HCT116 (cell line): ENCODE measurements around the gene SDHAF4. TPM values are rescaled to one million over a fixed set of nuclear protein-coding genes. Genes with fewer than 3 reads are reported as not detected.
A peak's percentile ranks its signal among the peaks of the same experiment; 100 is the strongest.
"Not testable (repeated sequence)": the region's sequence is repeated elsewhere in the genome, so short reads cannot be mapped to it uniquely, and the experiment has no call there.

Source experiments
- ATAC-seq: fragments of 200-7000 bp; cut with Tn5 transposase; 2 replicates; pipeline ENCODE4 v1.9.1; 2020; ENCODE audit warnings: mild to moderate bottlenecking, moderate library complexity
- BruUV-seq: library from RNA; stranded (reverse); fragments of 400-500 nt; replicated peaks from 2 replicates; lab custom pipeline; 2021; lab: Mats Ljungman, UMichigan
- CTCF ChIA-PET: fragments of 300-600 bp; sonication (Branson Sonifier 250); formaldehyde crosslinking; loops from one replicate; lab custom pipeline; 2021; ENCODE audit warnings: antibody characterized with exemption; lab: Charles Lee
- POLR2A ChIA-PET: fragments of 300-600, 350-600 bp; sonication (Branson Sonifier 250); formaldehyde crosslinking; loops from one replicate; lab custom pipeline; 2021; ENCODE audit warnings: antibody characterized with exemption; lab: Charles Lee
- RAD21 ChIA-PET, 2 experiments: fragments of 300-600 bp; sonication (Branson Sonifier 250); formaldehyde crosslinking; loops; one replicate each; lab custom pipeline; 2023; ENCODE audit warnings: low total read pairs in 2 of 2; ENCODE audit not compliant: uncharacterized antibody in 2 of 2, unreplicated experiment in 2 of 2, low non-redundant PET in 1 of 2; lab: Charles Lee
- DNase-seq: peaks from one replicate; pipeline ENCODE4 v3.0.0-alpha.2; 2010; ENCODE audit warnings: low read depth, low spot score
- H2AFZ ChIP-seq: fragments of 200-600 bp; shearing (Covaris generic), sonication (generic); 2 replicates; pipeline ENCODE4 v1.6.1; 2017; ENCODE audit warnings: low read depth, mixed run types, mixed read lengths, antibody characterized with exemption, low read length; ENCODE audit not compliant: poor library complexity, severe bottlenecking
- H3K27ac ChIP-seq: 2 replicates; pipeline ENCODE4 v1.5.1; 2012; ENCODE audit warnings: low read depth, low read length
- H3K27me3 ChIP-seq: fragments of 200-600 bp; sonication (generic); 2 replicates; pipeline ENCODE4 v1.6.1; 2016; ENCODE audit warnings: mixed run types, low read length, mixed read lengths; ENCODE audit not compliant: insufficient read depth
- H3K36me3 ChIP-seq, 2 experiments: fragments of 200-500 bp in 1 of 2; fragments of 200-600 bp in 1 of 2; sonication (Bioruptor generic) in 1 of 2; sonication (generic) in 1 of 2; 2 replicates each; pipeline versions ENCODE4 v1.5.1 to v1.6.1; 2014 to 2016; ENCODE audit warnings: low read length in 2 of 2, inconsistent platforms in 1 of 2, mixed read lengths in 1 of 2, mixed run types in 1 of 2; ENCODE audit not compliant: insufficient read depth in 2 of 2, control insufficient read depth in 1 of 2
- H3K4me1 ChIP-seq, 2 experiments: fragments of 200-600 bp in 1 of 2; sonication (generic) in 1 of 2; 2 replicates each; pipeline versions ENCODE4 v1.5.1 to v1.6.1; 2012 to 2017; ENCODE audit warnings: low read length in 2 of 2, inconsistent platforms in 1 of 2, mild to moderate bottlenecking in 1 of 2, mixed read lengths in 1 of 2, mixed run types in 1 of 2, moderate library complexity in 1 of 2; ENCODE audit not compliant: insufficient read depth in 2 of 2, control insufficient read depth in 1 of 2
- H3K4me2 ChIP-seq: fragments of 200-600 bp; sonication (generic); 2 replicates; pipeline ENCODE4 v1.6.1; 2017; ENCODE audit warnings: mixed run types, low read length, mixed read lengths
- H3K4me3 ChIP-seq, 2 experiments: fragments of 200-600 bp in 1 of 2; sonication (generic) in 1 of 2; replicated peaks in 1 of 2; 2 replicates each; pipeline ENCODE4 v1.5.1; 2011 to 2016; ENCODE audit warnings: low read length in 2 of 2, control low read depth in 1 of 2, low read depth in 1 of 2, mild to moderate bottlenecking in 1 of 2, mixed read lengths in 1 of 2, mixed run types in 1 of 2
- H3K79me2 ChIP-seq: fragments of 200-600 bp; sonication (generic); 2 replicates; pipeline ENCODE4 v1.6.1; 2017; ENCODE audit warnings: mild to moderate bottlenecking, mixed run types, low read length, moderate library complexity, mixed read lengths; ENCODE audit not compliant: insufficient read depth
- H3K9ac ChIP-seq: fragments of 200-600 bp; sonication (generic); 2 replicates; pipeline ENCODE4 v1.6.1; 2016; ENCODE audit warnings: low read length, mixed read lengths
- H3K9me2 ChIP-seq: fragments of 200-600 bp; sonication (generic), shearing (Covaris generic); 2 replicates; pipeline ENCODE4 v1.6.1; 2017; ENCODE audit warnings: mixed run types, mild to moderate bottlenecking, moderate library complexity; ENCODE audit not compliant: insufficient read depth
- H3K9me3 ChIP-seq, 2 experiments: fragments of 200-500 bp in 1 of 2; fragments of 200-600 bp in 1 of 2; sonication (Bioruptor generic) in 1 of 2; sonication (generic) in 1 of 2; 2 replicates each; pipeline ENCODE4 v1.6.1; 2014 to 2017; ENCODE audit warnings: low read length in 2 of 2, mixed read lengths in 2 of 2, inconsistent platforms in 1 of 2, low read depth in 1 of 2, mild to moderate bottlenecking in 1 of 2, mixed run types in 1 of 2, moderate library complexity in 1 of 2; ENCODE audit not compliant: control insufficient read depth in 1 of 2, insufficient read depth in 1 of 2
- H4K20me1 ChIP-seq: fragments of 200-600 bp; sonication (generic), shearing (Covaris generic); 2 replicates; pipeline ENCODE4 v1.6.1; 2017; ENCODE audit warnings: mixed run types, mild to moderate bottlenecking, moderate library complexity; ENCODE audit not compliant: insufficient read depth
- ATF3 ChIP-seq: IDR thresholded peaks from 2 replicates; pipeline ENCODE4 v1.6.1; 2012
- EGR1 ChIP-seq: IDR thresholded peaks from 2 replicates; pipeline ENCODE4 v1.6.1; 2012; ENCODE audit warnings: low read depth
- MAX ChIP-seq: IDR thresholded peaks from 2 replicates; pipeline ENCODE4 v1.6.1; 2012
- SP1 ChIP-seq: IDR thresholded peaks from 2 replicates; pipeline ENCODE4 v1.6.1; 2012; ENCODE audit warnings: low read depth
- ZFX ChIP-seq: fragments of 450-650 bp; IDR thresholded peaks from 2 replicates; pipeline ENCODE4 v1.6.1; 2017
- intact Hi-C: fragments of 100-400 bp; cut with micrococcal nuclease; formaldehyde crosslinking; loops from 2 replicates; pipeline ENCODE4 v1.10.0; 2022
- total RNA-seq: library from RNA; stranded (reverse); gene quantifications from one replicate; pipeline ENCODE4 v1.2.1, GENCODE V29; 2021; ENCODE audit not compliant: unreplicated experiment

Gene SDHAF4
- total RNA-seq, 1 experiment from 2014 or later = 8.9 TPM

- no peaks in the 10 kb centered on the region for H3K4me1 ChIP-seq
- no peak overlapping the region for H3K27ac ChIP-seq
- H3K27me3 ChIP-seq = no peaks in the 10 kb centered on the region
- POLR2A ChIA-PET = no interaction called here
- no peak overlapping the region for H3K4me3 ChIP-seq
- no peaks in the 10 kb centered on the region for H3K9me3 ChIP-seq
- BruUV-seq = no TSS peak
- no peaks in the 10 kb centered on the region for H4K20me1 ChIP-seq
- H3K4me2 ChIP-seq = no peak overlapping the region
- CTCF ChIA-PET = no interaction called here
- RAD21 ChIA-PET = no interaction called here
- no peak for ATAC-seq
- H2AFZ ChIP-seq = no peak overlapping the region
- H3K36me3 ChIP-seq = no peaks in the 10 kb centered on the region
- no peaks in the 10 kb centered on the region for H3K79me2 ChIP-seq
- no peak for TF ChIP-seq EGR1
- TF ChIP-seq SP1 = no peak
- TF ChIP-seq MAX = no peak
- no peaks in the 10 kb centered on the region for H3K9me2 ChIP-seq
- intact Hi-C loops = no loop called here
- no peak overlapping the region for H3K9ac ChIP-seq
- no peak for DNase-seq
These were observed 34.3 kb downstream of the SDHAF4 start for GRCh38 chr6:70601014-70601413.

GRCh38 chr6:70604254-70604653 is 37.5 kb downstream of the SDHAF4 start:
- no peaks in the 10 kb centered on the region for H4K20me1 ChIP-seq
- ChIA-PET POLR2A (no interaction called here), RAD21 (no interaction called here), CTCF (interaction anchor here (0.7 kb wide), 1 partner anchor 86 kb away, joined by 5 read pairs; no protein-coding TSS in a partner anchor)
- DNase-seq = no peak
- no peaks in the 10 kb centered on the region for H3K27me3 ChIP-seq
- no peak overlapping the region for H2AFZ ChIP-seq
- no peaks in the 10 kb centered on the region for H3K36me3 ChIP-seq
- H3K9ac ChIP-seq = no peak overlapping the region
- no peak overlapping the region for H3K4me2 ChIP-seq
- no peaks in the 10 kb centered on the region for H3K79me2 ChIP-seq
- 0 out of 2 replicates have a peak, but pooled peaks have one; percentile 9 for ATAC-seq
- intact Hi-C loops = no loop called here
- H3K9me2 ChIP-seq = no peaks in the 10 kb centered on the region
- no peaks in the 10 kb centered on the region for H3K4me1 ChIP-seq
- no peak overlapping the region for H3K4me3 ChIP-seq
- no peaks in the 10 kb centered on the region for H3K9me3 ChIP-seq
- no TSS peak for BruUV-seq
- TF ChIP-seq ATF3 = no peak
- 0 out of 2 replicates have a peak, but pooled peaks have one; percentile 15 for TF ChIP-seq ZFX
- no peak overlapping the region for H3K27ac ChIP-seq

- H3K4me1 ChIP-seq, intact Hi-C loops, H3K36me3 ChIP-seq, H3K9me2 ChIP-seq, DNase-seq, H3K9ac ChIP-seq, H3K4me2 ChIP-seq, H3K9me3 ChIP-seq, RAD21 ChIA-PET, H3K27ac ChIP-seq, POLR2A ChIA-PET, H3K4me3 ChIP-seq, H3K79me2 ChIP-seq, BruUV-seq, CTCF ChIA-PET, H2AFZ ChIP-seq, ATAC-seq, H3K27me3 ChIP-seq, H4K20me1 ChIP-seq: not testable (repeated sequence)
These were observed 40.6 kb downstream of the SDHAF4 start for GRCh38 chr6:70607371-70607770.

- H3K9me2 ChIP-seq, H3K9ac ChIP-seq, intact Hi-C loops, H3K36me3 ChIP-seq, H3K27me3 ChIP-seq, ATAC-seq, H3K27ac ChIP-seq, RAD21 ChIA-PET, CTCF ChIA-PET, H3K4me3 ChIP-seq, H3K4me2 ChIP-seq, H4K20me1 ChIP-seq, POLR2A ChIA-PET, H3K9me3 ChIP-seq, H2AFZ ChIP-seq, H3K79me2 ChIP-seq, BruUV-seq, H3K4me1 ChIP-seq, DNase-seq: not testable (repeated sequence)
These were observed 42.5 kb downstream of the SDHAF4 start for GRCh38 chr6:70609181-70609580.
